Neuronal stem cell (in vitro differentiated cells): Measurements from ENCODE around the gene OR11H6.
"Not testable (repeated sequence)": the region's sequence is repeated elsewhere in the genome, so short reads cannot be mapped to it uniquely, and the experiment has no call there.

Experiments used
- DNase-seq: peaks from one replicate; pipeline ENCODE4 v3.0.0-alpha.2; 2013; ENCODE audit warnings: low spot score
- H2AFZ ChIP-seq: one replicate; pipeline ENCODE4 v1.6.1; 2013; ENCODE audit warnings: mild to moderate bottlenecking, low read length, inconsistent platforms
- H2AK5ac ChIP-seq: 2 replicates; pipeline ENCODE4 v1.6.1; 2013; ENCODE audit warnings: low read depth, mild to moderate bottlenecking, inconsistent platforms, low read length, moderate library complexity, mixed read lengths
- H2BK120ac ChIP-seq: 2 replicates; pipeline ENCODE4 v1.6.1; 2013; ENCODE audit warnings: low read depth, mild to moderate bottlenecking, inconsistent platforms, low read length, moderate library complexity, mixed read lengths
- H2BK12ac ChIP-seq: one replicate; pipeline ENCODE4 v1.6.1; 2013; ENCODE audit warnings: low read length, inconsistent platforms
- H2BK15ac ChIP-seq: 2 replicates; pipeline ENCODE4 v1.6.1; 2013; ENCODE audit warnings: mild to moderate bottlenecking, low read length, inconsistent platforms, mixed read lengths
- H2BK5ac ChIP-seq: one replicate; pipeline ENCODE4 v1.6.1; 2013; ENCODE audit warnings: inconsistent platforms, mild to moderate bottlenecking, low read length, moderate library complexity
- H3K14ac ChIP-seq: one replicate; pipeline ENCODE4 v1.6.1; 2013; ENCODE audit warnings: low read length, inconsistent platforms
- H3K18ac ChIP-seq: 2 replicates; pipeline ENCODE4 v1.6.1; 2013; ENCODE audit warnings: low read length, inconsistent platforms
- H3K23ac ChIP-seq: 2 replicates; pipeline ENCODE4 v1.6.1; 2013; ENCODE audit warnings: low read depth, mild to moderate bottlenecking, mixed read lengths, low read length, inconsistent platforms; ENCODE audit not compliant: poor library complexity
- H3K27ac ChIP-seq: replicated peaks from 3 replicates; pipeline ENCODE4 v1.5.1; 2013; ENCODE audit warnings: low read length, inconsistent platforms
- H3K27me3 ChIP-seq, 3 experiments: 2 replicates each; pipeline ENCODE4 v1.6.1; 2013; ENCODE audit warnings: low read length in 3 of 3, mild to moderate bottlenecking in 2 of 3, inconsistent platforms in 1 of 3, low read depth in 1 of 3, mixed read lengths in 1 of 3, moderate library complexity in 1 of 3; ENCODE audit not compliant: control insufficient read depth in 3 of 3, insufficient read depth in 3 of 3
- H3K36me3 ChIP-seq, 2 donors: replicated peaks in 1 of 2; 2 replicates each; pipeline ENCODE4 v1.6.1; 2013; ENCODE audit warnings: low read length in 2 of 2; ENCODE audit not compliant: control insufficient read depth in 2 of 2, insufficient read depth in 2 of 2
- H3K4ac ChIP-seq: 2 replicates; pipeline ENCODE4 v1.6.1; 2013; ENCODE audit warnings: inconsistent platforms, mild to moderate bottlenecking, low read length, moderate library complexity
- H3K4me1 ChIP-seq, 2 donors: 1 replicate in 1 of 2; 2 replicates in 1 of 2; pipeline ENCODE4 v1.6.1; 2013; ENCODE audit warnings: low read length in 2 of 2, low read depth in 1 of 2; ENCODE audit not compliant: control insufficient read depth in 2 of 2, insufficient read depth in 1 of 2
- H3K4me2 ChIP-seq: one replicate; pipeline ENCODE4 v1.6.1; 2013; ENCODE audit warnings: mild to moderate bottlenecking, low read length, inconsistent platforms; ENCODE audit not compliant: insufficient read depth, poor library complexity, severe bottlenecking
- H3K4me3 ChIP-seq, 2 donors: 2 replicates each; pipeline ENCODE4 v1.5.1; 2013; ENCODE audit warnings: low read length in 2 of 2, mild to moderate bottlenecking in 2 of 2, inconsistent platforms in 1 of 2, moderate library complexity in 1 of 2
- H3K79me1 ChIP-seq: one replicate; pipeline ENCODE4 v1.6.1; 2013; ENCODE audit warnings: low read depth, mild to moderate bottlenecking, inconsistent platforms, low read length, moderate library complexity
- H3K9ac ChIP-seq: one replicate; pipeline ENCODE4 v1.6.1; 2013; ENCODE audit warnings: mild to moderate bottlenecking, low read depth, low read length, inconsistent platforms; ENCODE audit not compliant: poor library complexity
- H3K9me3 ChIP-seq, 2 donors: replicated peaks in 1 of 2; 2 replicates each; pipeline versions ENCODE3 to v1.6.1; 2013; ENCODE audit warnings: low read length in 2 of 2, mild to moderate bottlenecking in 2 of 2, inconsistent platforms in 1 of 2, low read depth in 1 of 2, mixed read lengths in 1 of 2, moderate library complexity in 1 of 2; ENCODE audit not compliant: control insufficient read depth in 2 of 2, insufficient read depth in 1 of 2
- H4K8ac ChIP-seq: one replicate; pipeline ENCODE4 v1.6.1; 2013; ENCODE audit warnings: low read depth, mild to moderate bottlenecking, inconsistent platforms, low read length, moderate library complexity
- H4K91ac ChIP-seq: one replicate; pipeline ENCODE4 v1.6.1; 2013; ENCODE audit warnings: low read length, low read depth, mild to moderate bottlenecking, inconsistent platforms; ENCODE audit not compliant: poor library complexity
- WGBS, 2 donors: extraction: QIAGEN DNeasy Blood & Tissue Kit; methylation state at CpG; one replicate each; pipeline ENCODE4 v1.1.7; 2013; ENCODE audit warnings: missing lambda C conversion rate in 2 of 2, mixed read lengths in 1 of 2; ENCODE audit not compliant: insufficient read length in 2 of 2, insufficient replicate concordance in 1 of 2; ENCODE audit errors: extremely low coverage in 2 of 2; 5-methylcytosine and 5-hydroxymethylcytosine counted together

OR11H6 gene

GRCh38 chr14:20209595-20209994, 13.9 kb upstream of the OR11H6 start:
- Histone ChIP-seq H4K91ac (no peak overlapping the region), H2BK12ac (no peak overlapping the region), H3K14ac (no peak overlapping the region), H3K18ac (no peak overlapping the region), H2BK15ac (no peak overlapping the region), H3K79me1 (no peaks in the 10 kb centered on the region), H3K23ac (no peak overlapping the region), H3K27me3 (no peaks in the 10 kb centered on the region), H3K9ac (no peak overlapping the region), H3K9me3 (peaks cover 0 to 14% of the 10 kb centered on the region in 2 donors), H3K36me3 (no peaks in the 10 kb centered on the region), H3K4me1 (no peaks in the 10 kb centered on the region), H2BK120ac (no peak overlapping the region), H2BK5ac (no peak overlapping the region), H3K4ac (no peak overlapping the region), H3K4me2 (no peak overlapping the region), H3K27ac (no peak overlapping the region), H3K4me3 (no peak overlapping the region), H4K8ac (no peak overlapping the region), H2AFZ (no peak overlapping the region), H2AK5ac (no peak overlapping the region)
- WGBS, 2 donors = no CpG with 5 or more reads among the region's 2 CpGs
- DNase-seq = no peak

- not testable (repeated sequence) for H3K23ac ChIP-seq, H3K27ac ChIP-seq, H3K4ac ChIP-seq, H3K79me1 ChIP-seq, H4K8ac ChIP-seq, H3K27me3 ChIP-seq, H3K36me3 ChIP-seq, H3K4me2 ChIP-seq, H2AFZ ChIP-seq, H3K9ac ChIP-seq, H3K4me3 ChIP-seq, H2BK120ac ChIP-seq, H3K9me3 ChIP-seq, H3K18ac ChIP-seq, H2AK5ac ChIP-seq, DNase-seq, H2BK5ac ChIP-seq, H2BK12ac ChIP-seq, H4K91ac ChIP-seq, H3K14ac ChIP-seq, H2BK15ac ChIP-seq, H3K4me1 ChIP-seq
- no CpG with 5 or more reads among the region's 28 CpGs for WGBS, 2 donors
Measured at GRCh38 chr14:20212406-20212805, 11.1 kb upstream of the OR11H6 start.

- no peak overlapping the region for H2BK15ac ChIP-seq
- H3K4ac ChIP-seq = no peak overlapping the region
- H2BK120ac ChIP-seq = no peak overlapping the region
- H3K9ac ChIP-seq = no peak overlapping the region
- no peak overlapping the region for H4K91ac ChIP-seq
- no peak overlapping the region for H3K14ac ChIP-seq
- peaks cover 0 to 5% of the 10 kb centered on the region in 2 donors for H3K9me3 ChIP-seq
- no peak overlapping the region for H3K27ac ChIP-seq
- no peak overlapping the region for H2BK12ac ChIP-seq
- H3K18ac ChIP-seq = no peak overlapping the region
- WGBS, 2 donors = no CpG with 5 or more reads among the region's 2 CpGs
- no peaks in the 10 kb centered on the region for H3K4me1 ChIP-seq
- no peak overlapping the region for H2AK5ac ChIP-seq
- no peaks in the 10 kb centered on the region for H3K79me1 ChIP-seq
- H3K4me2 ChIP-seq = no peak overlapping the region
- H3K36me3 ChIP-seq = no peaks in the 10 kb centered on the region
- H3K23ac ChIP-seq = no peak overlapping the region
- no peaks in the 10 kb centered on the region for H3K27me3 ChIP-seq
- DNase-seq = no peak
- H2BK5ac ChIP-seq = no peak overlapping the region
- no peak overlapping the region for H4K8ac ChIP-seq
- no peak overlapping the region for H3K4me3 ChIP-seq
- no peak overlapping the region for H2AFZ ChIP-seq
Measured at GRCh38 chr14:20215196-20215595, 8.3 kb upstream of the OR11H6 start.

- Histone ChIP-seq H2AK5ac (no peak overlapping the region), H4K91ac (no peak overlapping the region), H3K4me2 (no peak overlapping the region), H3K9ac (no peak overlapping the region), H2BK5ac (no peak overlapping the region), H3K18ac (no peak overlapping the region), H3K14ac (no peak overlapping the region), H2BK120ac (no peak overlapping the region), H2BK12ac (no peak overlapping the region), H3K9me3 (peaks cover 0 to 6% of the 10 kb centered on the region in 2 donors), H3K27ac (no peak overlapping the region), H3K4ac (no peak overlapping the region), H3K23ac (no peak overlapping the region), H3K27me3 (no peaks in the 10 kb centered on the region), H4K8ac (no peak overlapping the region), H2AFZ (peak overlapping the region; percentile 40), H3K4me3 (no peak overlapping the region), H3K79me1 (no peaks in the 10 kb centered on the region), H3K36me3 (no peaks in the 10 kb centered on the region), H2BK15ac (no peak overlapping the region), H3K4me1 (no peaks in the 10 kb centered on the region)
- no CpG with 5 or more reads among the region's 4 CpGs for WGBS, 2 donors
- DNase-seq = no peak
Measured at GRCh38 chr14:20219033-20219432, 4.5 kb upstream of the OR11H6 start.
